Suppressor macrophage treated with lipopolysaccharide for 4 hours (primary cell): ENCODE results near the gene TMEM215.
"Not testable (repeated sequence)": the region's sequence is repeated elsewhere in the genome, so short reads cannot be mapped to it uniquely, and the experiment has no call there.

Experiments
- DNase-seq: peaks from one replicate; pipeline ENCODE4 v3.0.0-alpha.2; 2020

Gene TMEM215

GRCh38 chr9:32783168-32783891 is at the start of gene TMEM215:
Gene TMEM215, plus strand, starts transcription at chr9:32783540. Its CDS starts 644 bp downstream, at chr9:32784184.
- no peak for DNase-seq

GRCh38 chr9:32735476-32735875 is 47.9 kb upstream of the TMEM215 start:
- DNase-seq, result no peak

- no peak for DNase-seq
Observed at GRCh38 chr9:32737378-32737777, 46.0 kb upstream of the TMEM215 start.

- DNase-seq, result no peak
Observed at GRCh38 chr9:32738501-32739172, 44.7 kb upstream of the TMEM215 start.

- no peak for DNase-seq
Observed at GRCh38 chr9:32741706-32742105, 41.6 kb upstream of the TMEM215 start.

GRCh38 chr9:32742296-32742695 is 41.0 kb upstream of the TMEM215 start:
- DNase-seq, result no peak

GRCh38 chr9:32748013-32748412 is 35.3 kb upstream of the TMEM215 start:
- DNase-seq, result no peak

- DNase-seq, result no peak
Observed at GRCh38 chr9:32755730-32756129, 27.6 kb upstream of the TMEM215 start.

- DNase-seq, result no peak
Observed at GRCh38 chr9:32764139-32764538, 19.2 kb upstream of the TMEM215 start.

GRCh38 chr9:32775283-32775682 is 8.1 kb upstream of the TMEM215 start:
- no peak for DNase-seq

- DNase-seq, result no peak
Observed at GRCh38 chr9:32776201-32776600, 7.1 kb upstream of the TMEM215 start.

- no peak for DNase-seq
Observed at GRCh38 chr9:32782476-32783167, 718 bp upstream of the TMEM215 start.

GRCh38 chr9:32787816-32788215 is 4.5 kb downstream of the TMEM215 start:
- no peak for DNase-seq

- DNase-seq, result not testable (repeated sequence)
Observed at GRCh38 chr9:32796015-32796414, 12.7 kb downstream of the TMEM215 start.

- DNase-seq, result no peak
Observed at GRCh38 chr9:32801530-32801929, 18.2 kb downstream of the TMEM215 start.

GRCh38 chr9:32807217-32807616 is 23.9 kb downstream of the TMEM215 start:
- no peak for DNase-seq

GRCh38 chr9:32811246-32811645 is 27.9 kb downstream of the TMEM215 start:
- DNase-seq, result no peak

GRCh38 chr9:32820322-32820721 is 37.0 kb downstream of the TMEM215 start:
- no peak for DNase-seq

- no peak for DNase-seq
Observed at GRCh38 chr9:32823101-32823500, 39.8 kb downstream of the TMEM215 start.

GRCh38 chr9:32823551-32823950 is 40.2 kb downstream of the TMEM215 start:
- DNase-seq, result no peak

- DNase-seq, result no peak
Observed at GRCh38 chr9:32825203-32825602, 41.9 kb downstream of the TMEM215 start.

- DNase-seq, result no peak
Observed at GRCh38 chr9:32828861-32829260, 45.5 kb downstream of the TMEM215 start.

GRCh38 chr9:32832346-32832745 is 49.0 kb downstream of the TMEM215 start:
- no peak for DNase-seq
